CD4-positive, alpha-beta T cell (primary cell): Measurements from ENCODE around the gene TOR1A. TPM values are rescaled to one million over a fixed set of nuclear protein-coding genes. Genes with fewer than 3 reads are reported as not detected.
"Not testable (repeated sequence)": the region's sequence is repeated elsewhere in the genome, so short reads cannot be mapped to it uniquely, and the experiment has no call there.

ENCODE experiments used
- ATAC-seq: fragments of 200-7000 bp; cut with Tn5 transposase; one replicate; pipeline ENCODE4 v1.10.0; 2022; ENCODE audit warnings: mild to moderate bottlenecking; ENCODE audit not compliant: poor library complexity
- CTCF ChIA-PET: fragments of 350-600 bp; sonication (Branson Sonifier 250); formaldehyde crosslinking; loops from one replicate; lab custom pipeline; 2021; ENCODE audit warnings: antibody characterized with exemption, inconsistent platforms; lab: Charles Lee
- POLR2A ChIA-PET: fragments of 350-600 bp; sonication (Branson Sonifier 250); formaldehyde crosslinking; loops from one replicate; lab custom pipeline; 2021; ENCODE audit warnings: antibody characterized with exemption, inconsistent platforms; lab: Charles Lee
- DNase-seq, 14 experiments: peaks; one replicate each; pipeline ENCODE4 v3.0.0-alpha.2; 2013 to 2020; ENCODE audit warnings: mixed read lengths in 2 of 14
- H3K27ac ChIP-seq, 2 donors: one replicate each; pipeline versions ENCODE4 v1.5.1 to v1.7.0; 2013; ENCODE audit warnings: low read length in 2 of 2, low read depth in 1 of 2, mild to moderate bottlenecking in 1 of 2
- H3K27me3 ChIP-seq, 2 experiments: 1 replicate in 1 of 2; 2 replicates in 1 of 2; pipeline versions ENCODE4 v1.6.1 to v1.7.0; 2013; ENCODE audit warnings: low read length in 2 of 2, control low read depth in 1 of 2, mild to moderate bottlenecking in 1 of 2, moderate library complexity in 1 of 2; ENCODE audit not compliant: insufficient read depth in 2 of 2, control insufficient read depth in 1 of 2
- H3K36me3 ChIP-seq: one replicate; pipeline ENCODE4 v1.6.1; 2013; ENCODE audit warnings: low read length, control low read depth; ENCODE audit not compliant: insufficient read depth
- H3K4me1 ChIP-seq: one replicate; pipeline ENCODE4 v1.6.1; 2013; ENCODE audit warnings: low read length, control low read depth; ENCODE audit not compliant: insufficient read depth
- H3K4me3 ChIP-seq: one replicate; pipeline ENCODE4 v1.5.1; 2013; ENCODE audit warnings: mild to moderate bottlenecking, low read length, moderate library complexity
- H3K9me3 ChIP-seq, 2 experiments: 1 replicate in 1 of 2; 2 replicates in 1 of 2; pipeline versions ENCODE4 v1.6.1 to v1.7.0; 2013; ENCODE audit warnings: low read length in 2 of 2, mild to moderate bottlenecking in 2 of 2, control low read depth in 1 of 2, moderate library complexity in 1 of 2; ENCODE audit not compliant: control insufficient read depth in 1 of 2, insufficient read depth in 1 of 2
- H3K27ac Mint-ChIP-seq: one replicate; pipeline ENCODE4 v1.8.0; 2020; ENCODE audit warnings: mixed read lengths
- H3K27me3 Mint-ChIP-seq: one replicate; pipeline ENCODE4 v1.8.0; 2021; ENCODE audit warnings: mixed read lengths
- H3K36me3 Mint-ChIP-seq: one replicate; pipeline ENCODE4 v1.8.0; 2021; ENCODE audit warnings: low read depth, mixed read lengths
- H3K4me1 Mint-ChIP-seq: one replicate; pipeline ENCODE4 v1.8.0; 2021; ENCODE audit warnings: low read depth, mixed read lengths
- H3K4me3 Mint-ChIP-seq: one replicate; pipeline ENCODE4 v1.8.0; 2020; ENCODE audit warnings: mild to moderate bottlenecking, mixed read lengths
- H3K9me3 Mint-ChIP-seq: one replicate; pipeline ENCODE4 v1.8.0; 2020; ENCODE audit warnings: mixed read lengths
- CTCF ChIP-seq: fragments of 200-600 bp; IDR thresholded peaks from one replicate; pipeline ENCODE4 v1.8.0; 2022; ENCODE audit warnings: antibody characterized with exemption, mild to moderate bottlenecking
- intact Hi-C, 2 experiments: fragments of 100-400 bp; cut with DNase I in 1 of 2; cut with micrococcal nuclease in 1 of 2; formaldehyde crosslinking; loops; one replicate each; pipeline versions ENCODE4 v1.15.1 to v1.9.0; 2023 to 2025; cut with DNase I, micrococcal nuclease
- total RNA-seq, 174 experiments: library from RNA in 2 of 174; stranded (reverse) in 2 of 174; gene quantifications; one replicate each; pipeline ENCODE4 v1.2.3 and lab custom pipeline; 2021 to 2026

TOR1A gene
- total RNA-seq, 2 experiments from 2014 or later, result 12.6 to 13.9 TPM

- Mint-ChIP-seq H3K27ac (no peak overlapping the region), H3K4me1 (peaks cover 3% of the 10 kb centered on the region), H3K36me3 (peaks cover 9% of the 10 kb centered on the region), H3K9me3 (no peaks in the 10 kb centered on the region), H3K4me3 (no peak overlapping the region), H3K27me3 (no peaks in the 10 kb centered on the region)
- no peak for TF ChIP-seq CTCF
- DNase-seq, result no peak
- Histone ChIP-seq H3K27me3 (no peaks in the 10 kb centered on the region), H3K4me1 (peaks cover 5% of the 10 kb centered on the region), H3K36me3 (no peaks in the 10 kb centered on the region), H3K27ac (no peak overlapping the region), H3K4me3 (no peak overlapping the region), H3K9me3 (no peaks in the 10 kb centered on the region)
- ChIA-PET POLR2A (no interaction called here), CTCF (interaction anchor here (0.7 to 0.9 kb wide), 3 partner anchors 9 to 689 kb away, joined by 3 to 5 read pairs (median 4); no protein-coding TSS in a partner anchor)
- intact Hi-C loops, result no loop called here
- no peak for ATAC-seq
Measured at GRCh38 chr9:129798973-129799372, 25.0 kb downstream of the TOR1A start.

- POLR2A ChIA-PET, H3K4me1 Mint-ChIP-seq, ATAC-seq, DNase-seq, H3K9me3 ChIP-seq, H3K27me3 ChIP-seq, H3K4me3 Mint-ChIP-seq, H3K27me3 Mint-ChIP-seq, H3K27ac ChIP-seq, H3K36me3 Mint-ChIP-seq, H3K4me1 ChIP-seq, H3K9me3 Mint-ChIP-seq, intact Hi-C loops, H3K27ac Mint-ChIP-seq, H3K36me3 ChIP-seq, H3K4me3 ChIP-seq: not testable (repeated sequence)
- CTCF ChIA-PET, result interaction anchor here (0.7 kb wide), 1 partner anchor 693 kb away, joined by 3 read pairs; no protein-coding TSS in a partner anchor
Measured at GRCh38 chr9:129796029-129796428, 27.9 kb downstream of the TOR1A start.

- TF ChIP-seq CTCF, result no peak
- Histone ChIP-seq H3K36me3 (no peaks in the 10 kb centered on the region), H3K27me3 (no peaks in the 10 kb centered on the region), H3K4me1 (peaks cover 8% of the 10 kb centered on the region), H3K27ac (no peak overlapping the region), H3K9me3 (no peaks in the 10 kb centered on the region), H3K4me3 (no peak overlapping the region)
- H3K27ac Mint-ChIP-seq, result no peak overlapping the region
- CTCF ChIA-PET, result no interaction called here
- no peak overlapping the region for H3K4me3 Mint-ChIP-seq
- intact Hi-C loops, result no loop called here
- DNase-seq (no peak), ATAC-seq (no peak)
- POLR2A ChIA-PET, result no interaction called here
- no peaks in the 10 kb centered on the region for H3K9me3 Mint-ChIP-seq
- peaks cover 6% of the 10 kb centered on the region for H3K4me1 Mint-ChIP-seq
- no peaks in the 10 kb centered on the region for H3K27me3 Mint-ChIP-seq
- H3K36me3 Mint-ChIP-seq, result no peaks in the 10 kb centered on the region
Measured at GRCh38 chr9:129794549-129794948, 29.4 kb downstream of the TOR1A start.

- no peaks in the 10 kb centered on the region for H3K36me3 ChIP-seq
- CTCF ChIA-PET, result interaction anchor here (0.6 to 1.9 kb wide), 2 partner anchors 49 to 66 kb away, joined by 4 to 8 read pairs; no protein-coding TSS in a partner anchor
- DNase-seq (no peak), ATAC-seq (no peak)
- H3K9me3 Mint-ChIP-seq, result no peaks in the 10 kb centered on the region
- peaks cover 0 to 2% of the 10 kb centered on the region in 2 experiments for H3K27me3 ChIP-seq
- H3K27me3 Mint-ChIP-seq, result peaks cover 8% of the 10 kb centered on the region
- no peak overlapping the region for H3K27ac Mint-ChIP-seq
- intact Hi-C loops, result no loop called here
- no peak overlapping the region for H3K4me3 ChIP-seq
- H3K27ac ChIP-seq, result no peak overlapping the region
- POLR2A ChIA-PET, result interaction anchor here (0.8 kb wide), 1 partner anchor 48 kb away, joined by 3 read pairs; no protein-coding TSS in a partner anchor
- peaks cover 13% of the 10 kb centered on the region for H3K4me1 ChIP-seq
- no peak for TF ChIP-seq CTCF
- H3K4me3 Mint-ChIP-seq, result no peak overlapping the region
- H3K36me3 Mint-ChIP-seq, result no peaks in the 10 kb centered on the region
- H3K4me1 Mint-ChIP-seq, result peaks cover 11% of the 10 kb centered on the region
- no peaks in the 10 kb centered on the region for H3K9me3 ChIP-seq
Measured at GRCh38 chr9:129786481-129786880, 37.5 kb downstream of the TOR1A start.
